KMS-11 (cell line): ENCODE results near the gene SETD5.
"Not testable (repeated sequence)": the region's sequence is repeated elsewhere in the genome, so short reads cannot be mapped to it uniquely, and the experiment has no call there.

Source experiments
- H2AFZ ChIP-seq: fragments of 200-600 bp; sonication (generic); 2 replicates; pipeline ENCODE4 v1.6.1; 2016; ENCODE audit warnings: antibody characterized with exemption, mixed run types, low read depth
- H3K27ac ChIP-seq: fragments of 200-600 bp; sonication (generic); 2 replicates; pipeline ENCODE4 v1.6.1; 2016; ENCODE audit warnings: mild to moderate bottlenecking, mixed run types
- H3K27me3 ChIP-seq: fragments of 200-600 bp; sonication (generic); 2 replicates; pipeline ENCODE4 v1.6.1; 2017; ENCODE audit warnings: mild to moderate bottlenecking, low read depth, mixed run types, moderate library complexity; ENCODE audit not compliant: insufficient read depth
- H3K36me3 ChIP-seq: fragments of 200-600 bp; sonication (generic); 2 replicates; pipeline ENCODE4 v1.6.1; 2017; ENCODE audit warnings: mild to moderate bottlenecking, mixed run types; ENCODE audit not compliant: insufficient read depth
- H3K4me1 ChIP-seq: fragments of 200-600 bp; sonication (generic); 2 replicates; pipeline ENCODE4 v1.6.1; 2016; ENCODE audit warnings: mild to moderate bottlenecking, low read depth, mixed run types; ENCODE audit not compliant: poor library complexity, severe bottlenecking
- H3K4me2 ChIP-seq: fragments of 200-600 bp; sonication (generic); 2 replicates; pipeline ENCODE4 v1.7.0; 2016; ENCODE audit warnings: mild to moderate bottlenecking, mixed run types
- H3K4me3 ChIP-seq: fragments of 200-600 bp; sonication (generic); IDR thresholded peaks from 2 replicates; pipeline ENCODE4 v1.6.1; 2017; ENCODE audit warnings: low read depth, low read length, mixed read lengths; ENCODE audit not compliant: insufficient read depth
- H3K79me2 ChIP-seq: fragments of 200-600 bp; sonication (generic); 2 replicates; pipeline ENCODE4 v1.6.1; 2016; ENCODE audit warnings: low read depth, mixed run types; ENCODE audit not compliant: insufficient read depth
- H3K9ac ChIP-seq: fragments of 200-600 bp; sonication (generic); 2 replicates; pipeline ENCODE4 v1.6.1; 2016; ENCODE audit warnings: mild to moderate bottlenecking, mixed run types
- H4K20me1 ChIP-seq: fragments of 200-600 bp; sonication (generic); 2 replicates; pipeline ENCODE4 v1.6.1; 2016; ENCODE audit warnings: mild to moderate bottlenecking, mixed run types; ENCODE audit not compliant: insufficient read depth
- TF ChIP-seq, protein P1 (sequence below): fragments of 200-600 bp; sonication (generic); conservative IDR thresholded peaks from 2 replicates; pipeline ENCODE4 v1.6.1; 2017; ENCODE audit warnings: low read depth, mild to moderate bottlenecking, antibody characterized with exemption, low read length, moderate library complexity, mixed read lengths

Gene SETD5

DNA sequence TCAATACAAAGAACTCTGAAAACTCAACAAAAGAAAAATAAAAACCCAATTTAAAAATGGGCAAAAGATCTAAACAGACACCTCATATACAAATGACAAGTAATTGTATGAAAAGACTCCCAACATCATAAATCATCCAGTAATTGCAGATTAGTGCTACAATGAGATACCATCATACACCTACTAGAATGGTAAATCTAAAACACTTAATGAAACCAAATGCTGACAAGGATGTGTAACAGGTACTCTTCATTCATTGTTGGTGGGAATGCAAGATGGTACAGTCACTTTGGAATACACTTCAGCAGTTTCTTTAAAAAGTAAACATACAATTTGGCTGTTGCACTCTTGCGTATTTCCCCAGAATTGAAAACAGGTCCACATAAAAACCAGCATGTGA, 87.8 kb downstream of the SETD5 start:
- no peaks in the 10 kb centered on the region for H3K4me1 ChIP-seq
- no peak overlapping the region for H2AFZ ChIP-seq
- H4K20me1 ChIP-seq: no peaks in the 10 kb centered on the region
- no peaks in the 10 kb centered on the region for H3K27me3 ChIP-seq
- H3K79me2 ChIP-seq: no peaks in the 10 kb centered on the region
- TF ChIP-seq, protein P1, sequence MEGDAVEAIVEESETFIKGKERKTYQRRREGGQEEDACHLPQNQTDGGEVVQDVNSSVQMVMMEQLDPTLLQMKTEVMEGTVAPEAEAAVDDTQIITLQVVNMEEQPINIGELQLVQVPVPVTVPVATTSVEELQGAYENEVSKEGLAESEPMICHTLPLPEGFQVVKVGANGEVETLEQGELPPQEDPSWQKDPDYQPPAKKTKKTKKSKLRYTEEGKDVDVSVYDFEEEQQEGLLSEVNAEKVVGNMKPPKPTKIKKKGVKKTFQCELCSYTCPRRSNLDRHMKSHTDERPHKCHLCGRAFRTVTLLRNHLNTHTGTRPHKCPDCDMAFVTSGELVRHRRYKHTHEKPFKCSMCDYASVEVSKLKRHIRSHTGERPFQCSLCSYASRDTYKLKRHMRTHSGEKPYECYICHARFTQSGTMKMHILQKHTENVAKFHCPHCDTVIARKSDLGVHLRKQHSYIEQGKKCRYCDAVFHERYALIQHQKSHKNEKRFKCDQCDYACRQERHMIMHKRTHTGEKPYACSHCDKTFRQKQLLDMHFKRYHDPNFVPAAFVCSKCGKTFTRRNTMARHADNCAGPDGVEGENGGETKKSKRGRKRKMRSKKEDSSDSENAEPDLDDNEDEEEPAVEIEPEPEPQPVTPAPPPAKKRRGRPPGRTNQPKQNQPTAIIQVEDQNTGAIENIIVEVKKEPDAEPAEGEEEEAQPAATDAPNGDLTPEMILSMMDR: no peak
- H3K4me3 ChIP-seq: no peak overlapping the region
- no peak overlapping the region for H3K27ac ChIP-seq
- H3K9ac ChIP-seq: no peak overlapping the region
- no peak overlapping the region for H3K4me2 ChIP-seq
- H3K36me3 ChIP-seq: no peaks in the 10 kb centered on the region

DNA sequence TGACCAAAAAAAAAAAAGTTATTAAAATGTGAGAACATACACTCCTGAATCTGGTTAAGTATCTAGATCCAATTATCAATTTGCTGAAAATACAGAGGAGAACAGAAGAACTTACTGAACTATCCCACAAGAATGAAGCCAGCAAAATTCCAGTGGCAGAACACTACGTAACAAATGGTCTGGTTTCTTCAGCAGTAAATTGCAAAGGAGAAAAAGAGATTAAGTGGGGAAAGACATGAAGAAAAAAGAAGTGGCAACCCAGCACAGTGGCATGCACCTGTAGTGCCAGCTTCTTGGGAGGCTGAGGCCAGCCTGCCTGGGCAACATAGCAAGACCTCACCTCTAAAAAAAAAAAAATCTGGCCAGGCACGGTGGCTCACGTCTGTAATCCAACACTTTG, 94.1 kb downstream of the SETD5 start:
- H3K4me3 ChIP-seq: no peak overlapping the region
- no peak overlapping the region for H3K27ac ChIP-seq
- H3K36me3 ChIP-seq: no peaks in the 10 kb centered on the region
- H3K4me2 ChIP-seq: no peak overlapping the region
- no peaks in the 10 kb centered on the region for H3K79me2 ChIP-seq
- no peaks in the 10 kb centered on the region for H3K4me1 ChIP-seq
- H4K20me1 ChIP-seq: no peaks in the 10 kb centered on the region
- TF ChIP-seq, protein P1: no peak
- H2AFZ ChIP-seq: no peak overlapping the region
- H3K27me3 ChIP-seq: no peaks in the 10 kb centered on the region
- H3K9ac ChIP-seq: no peak overlapping the region

DNA sequence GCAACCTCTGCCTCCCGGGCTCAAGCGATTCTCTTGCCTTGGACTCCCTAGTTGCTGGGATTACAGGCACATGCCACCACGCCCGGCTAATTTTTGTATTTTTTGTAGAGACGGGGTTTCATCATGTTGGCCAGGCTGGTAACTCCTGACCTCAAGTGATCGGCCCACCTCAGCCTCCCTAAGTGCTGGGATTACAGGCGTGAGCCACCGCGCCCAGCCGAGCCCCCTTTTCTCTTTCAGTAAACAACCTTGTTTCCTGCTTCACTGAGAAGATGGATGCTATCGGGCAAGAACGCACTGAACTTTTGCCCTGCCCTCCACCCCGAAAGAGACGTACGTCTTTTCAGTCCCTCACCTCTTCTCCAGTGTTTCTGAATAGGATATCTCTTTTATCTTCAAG, 96.6 kb downstream of the SETD5 start:
- H3K27me3 ChIP-seq, H3K79me2 ChIP-seq, H3K4me2 ChIP-seq, H3K27ac ChIP-seq, H3K4me3 ChIP-seq, H2AFZ ChIP-seq, H4K20me1 ChIP-seq, H3K4me1 ChIP-seq, H3K9ac ChIP-seq, H3K36me3 ChIP-seq: not testable (repeated sequence)

DNA sequence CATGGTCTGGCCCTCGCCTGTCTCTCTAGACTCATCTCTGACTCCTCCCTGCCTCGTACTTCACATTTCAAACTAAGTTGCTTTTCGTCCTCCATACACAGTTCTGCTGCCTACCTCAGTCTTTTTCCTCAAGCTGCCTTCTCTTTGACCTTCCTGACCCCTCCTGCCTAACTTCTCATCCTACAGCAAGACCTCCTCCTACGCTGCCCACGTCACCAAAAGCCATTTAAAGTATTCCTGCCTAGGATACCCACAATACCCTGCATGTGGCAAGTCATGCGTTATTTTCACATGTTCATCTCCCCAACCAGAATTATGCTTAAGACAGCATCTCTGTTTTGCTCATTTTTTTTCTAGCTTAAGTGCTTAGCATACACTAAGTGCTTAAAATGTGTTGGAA, 99.5 kb downstream of the SETD5 start:
- H3K4me3 ChIP-seq: no peak overlapping the region
- no peak overlapping the region for H3K27ac ChIP-seq
- H3K4me1 ChIP-seq: no peaks in the 10 kb centered on the region
- no peaks in the 10 kb centered on the region for H3K79me2 ChIP-seq
- H3K4me2 ChIP-seq: no peak overlapping the region
- H3K9ac ChIP-seq: no peak overlapping the region
- no peaks in the 10 kb centered on the region for H3K36me3 ChIP-seq
- no peaks in the 10 kb centered on the region for H3K27me3 ChIP-seq
- no peak overlapping the region for H2AFZ ChIP-seq
- TF ChIP-seq, protein P1: no peak
- no peaks in the 10 kb centered on the region for H4K20me1 ChIP-seq

DNA sequence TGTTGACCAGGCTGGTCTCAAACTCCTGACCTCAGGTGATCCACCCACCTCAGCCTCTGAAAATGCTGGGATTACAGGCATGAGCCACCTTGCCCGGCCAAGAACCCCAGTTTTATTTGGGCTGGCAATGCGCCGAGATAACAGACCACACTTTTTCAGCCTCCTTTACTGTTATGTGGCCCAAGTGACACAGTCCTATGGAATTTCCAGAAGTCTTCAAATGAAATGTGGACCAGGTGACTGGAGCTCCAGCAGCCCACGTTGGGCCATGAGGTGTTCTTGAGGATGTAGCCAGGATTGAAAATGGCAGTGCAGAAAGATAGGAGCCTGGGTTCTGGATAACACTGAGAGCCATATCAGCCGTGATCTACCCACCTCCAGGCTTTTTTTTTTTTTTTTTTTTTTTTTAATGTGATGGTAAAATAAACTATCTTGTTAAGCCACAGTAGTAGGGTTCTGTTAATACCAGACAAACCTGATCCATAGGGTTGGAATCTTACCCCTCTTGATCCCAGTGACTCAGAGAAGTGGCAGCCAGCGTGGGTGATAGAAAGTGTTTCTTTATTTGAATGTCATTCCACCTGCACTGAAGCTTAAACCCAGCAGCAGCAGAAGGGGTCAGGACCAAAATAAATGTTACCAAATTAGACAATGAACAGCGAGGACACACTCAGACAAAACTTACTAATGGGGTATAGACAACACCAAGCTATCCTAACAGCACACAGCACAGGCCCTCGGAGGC, 100.6 kb downstream of the SETD5 start:
- Histone ChIP-seq H2AFZ (no peak overlapping the region), H3K4me1 (no peaks in the 10 kb centered on the region), H3K27ac (no peak overlapping the region), H3K4me2 (no peak overlapping the region), H3K4me3 (no peak overlapping the region), H4K20me1 (no peaks in the 10 kb centered on the region), H3K9ac (no peak overlapping the region), H3K79me2 (no peaks in the 10 kb centered on the region), H3K36me3 (no peaks in the 10 kb centered on the region), H3K27me3 (no peaks in the 10 kb centered on the region)
- TF ChIP-seq, protein P1: no peak
